HepG2 (cell line): ENCODE data around the gene CFAP43. TPM values are rescaled to one million over a fixed set of nuclear protein-coding genes. Genes with fewer than 3 reads are reported as not detected.

ENCODE experiments used
- ASH2L ChIP-seq: fragments of 300-600, 200-600 bp; sonication (generic); IDR thresholded peaks from 2 replicates; pipeline ENCODE4 v1.7.0; 2017; ENCODE audit warnings: low read depth, mild to moderate bottlenecking, moderate library complexity, mixed read lengths, low read length; ENCODE audit not compliant: insufficient read length
- HNRNPUL1 ChIP-seq: fragments of 200-400 bp; formaldehyde crosslinking; IDR thresholded peaks from 2 replicates; pipeline ENCODE4 v1.6.1; 2017; ENCODE audit warnings: low read depth, mild to moderate bottlenecking, low read length, moderate library complexity
- KDM3A ChIP-seq: IDR thresholded peaks from 2 replicates; pipeline ENCODE4 v1.6.1; 2018; ENCODE audit warnings: low read depth, missing compliant biosample characterization
- RBM22 ChIP-seq: fragments of 200-400 bp; formaldehyde crosslinking; optimal IDR thresholded peaks from 2 replicates; pipeline ENCODE3; 2017; ENCODE audit warnings: mild to moderate bottlenecking, low read length, moderate library complexity
- ZC3H4 ChIP-seq: sonication (generic); formaldehyde crosslinking; IDR thresholded peaks from 2 replicates; pipeline ENCODE4 v1.4.0; 2020; ENCODE audit warnings: missing genetic modification reagents, borderline replicate concordance
- ZNF318 ChIP-seq: sonication (generic); formaldehyde crosslinking; IDR thresholded peaks from 2 replicates; pipeline ENCODE4 v1.4.0; 2020; ENCODE audit warnings: mild to moderate bottlenecking, missing genetic modification reagents
- ZNF33B ChIP-seq: sonication (generic); formaldehyde crosslinking; IDR thresholded peaks from 2 replicates; pipeline ENCODE4 v1.5.1; 2020; ENCODE audit warnings: mild to moderate bottlenecking, missing genetic modification reagents
- polyA plus RNA-seq, 8 experiments: library from polyadenylated mRNA; depleted of rRNA in 3 of 8; stranded (reverse) in 7 of 8; unstranded in 1 of 8; fragments of >200 nt; fragmentation: Illumina TruSeq in 4 of 8; extraction: Trizol in 4 of 8; gene quantifications; 2 replicates each; pipeline versions ENCODE4 v1.2.1 to v1.2.3, GENCODE V29; 2011 to 2016; ENCODE audit warnings: low read depth in 4 of 8, missing spikeins in 1 of 8, mixed read lengths in 1 of 8; ENCODE audit not compliant: insufficient read depth in 1 of 8
- total RNA-seq, 5 experiments: library from RNA; depleted of rRNA; stranded (reverse); fragments of >200 nt; fragmentation: Illumina TruSeq; extraction: Trizol; gene quantifications; 2 replicates each; pipeline ENCODE4 v1.2.3, GENCODE V29; 2016; ENCODE audit warnings: low read depth in 1 of 5
- TF ChIP-seq, protein P1 (sequence below): sonication (generic); formaldehyde crosslinking; IDR thresholded peaks from 2 replicates; pipeline ENCODE4 v1.8.0; 2023; ENCODE audit warnings: mild to moderate bottlenecking, missing genetic modification reagents
- TF ChIP-seq, protein P2 (sequence below): sonication (generic); formaldehyde crosslinking; IDR thresholded peaks from 2 replicates; pipeline ENCODE4 v1.4.0; 2020; ENCODE audit warnings: mild to moderate bottlenecking, low read depth, missing genetic modification reagents
- TF ChIP-seq, protein P3 (sequence below): sonication (generic); formaldehyde crosslinking; IDR thresholded peaks from 2 replicates; pipeline ENCODE4 v1.8.0; 2022; ENCODE audit warnings: missing genetic modification reagents, mild to moderate bottlenecking, inconsistent platforms, borderline replicate concordance
- TF ChIP-seq, protein P4 (sequence below): sonication (generic); formaldehyde crosslinking; IDR thresholded peaks from 2 replicates; pipeline ENCODE4 v1.4.0; 2020; ENCODE audit warnings: missing genetic modification reagents, mild to moderate bottlenecking, borderline replicate concordance

The CFAP43 gene
- total and polyA plus RNA-seq, 2 of the 13 experiments (the other 11 are each of a cell fraction or from before 2014, with no cell fraction given): 0.24 to 0.38 TPM

DNA sequence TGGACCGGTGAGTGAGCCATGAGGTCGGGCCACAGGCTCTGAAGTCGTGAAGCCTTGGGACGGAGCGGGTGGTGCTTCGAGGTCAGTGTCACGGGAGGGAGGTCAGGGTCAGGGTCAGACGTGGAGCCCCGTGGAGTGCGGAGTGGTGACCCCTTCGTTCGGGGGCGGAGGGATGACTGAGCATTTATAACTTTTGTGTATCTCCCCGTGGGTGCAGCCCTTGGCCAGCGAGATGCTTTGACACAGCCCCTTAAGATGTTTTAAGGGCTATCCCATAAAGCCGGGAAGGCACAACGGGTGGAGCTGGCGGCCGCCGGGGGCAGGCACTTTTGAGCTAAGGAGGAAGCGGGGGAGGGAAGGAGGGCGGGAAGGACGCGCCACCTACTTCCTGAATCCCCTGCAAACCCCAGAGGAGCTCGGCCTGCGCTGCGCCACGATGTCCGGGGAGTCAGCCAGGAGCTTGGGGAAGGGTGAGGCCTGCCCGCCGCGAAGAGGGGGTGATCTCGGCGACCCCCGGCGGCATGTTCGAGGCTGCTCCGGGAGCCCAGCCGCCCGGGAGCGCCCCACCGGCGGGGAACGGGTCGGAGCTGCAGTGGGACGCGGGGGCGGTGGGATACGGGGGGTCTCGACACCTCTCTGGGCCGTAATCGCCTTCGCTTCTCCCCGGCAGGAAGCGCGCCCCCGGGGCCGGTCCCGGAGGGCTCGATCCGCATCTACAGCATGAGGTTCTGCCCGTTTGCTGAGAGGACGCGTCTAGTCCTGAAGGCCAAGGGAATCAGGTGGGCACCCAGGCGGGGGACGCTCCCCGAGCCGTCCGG, 22.5 kb upstream of the CFAP43 start, which contains the start of gene GSTO1 (continued):
- no peak for TF ChIP-seq ZNF33B (CRISPR knock-in tag)
- TF ChIP-seq, protein P1, sequence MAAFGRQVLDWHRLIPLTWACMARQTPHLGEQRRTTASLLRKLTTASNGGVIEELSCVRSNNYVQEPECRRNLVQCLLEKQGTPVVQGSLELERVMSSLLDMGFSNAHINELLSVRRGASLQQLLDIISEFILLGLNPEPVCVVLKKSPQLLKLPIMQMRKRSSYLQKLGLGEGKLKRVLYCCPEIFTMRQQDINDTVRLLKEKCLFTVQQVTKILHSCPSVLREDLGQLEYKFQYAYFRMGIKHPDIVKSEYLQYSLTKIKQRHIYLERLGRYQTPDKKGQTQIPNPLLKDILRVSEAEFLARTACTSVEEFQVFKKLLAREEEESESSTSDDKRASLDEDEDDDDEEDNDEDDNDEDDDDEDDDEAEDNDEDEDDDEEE (CRISPR knock-in tag): peak; percentile 94
- no peak for TF ChIP-seq HNRNPUL1
- no peak for TF ChIP-seq RBM22
- TF ChIP-seq, protein P2, sequence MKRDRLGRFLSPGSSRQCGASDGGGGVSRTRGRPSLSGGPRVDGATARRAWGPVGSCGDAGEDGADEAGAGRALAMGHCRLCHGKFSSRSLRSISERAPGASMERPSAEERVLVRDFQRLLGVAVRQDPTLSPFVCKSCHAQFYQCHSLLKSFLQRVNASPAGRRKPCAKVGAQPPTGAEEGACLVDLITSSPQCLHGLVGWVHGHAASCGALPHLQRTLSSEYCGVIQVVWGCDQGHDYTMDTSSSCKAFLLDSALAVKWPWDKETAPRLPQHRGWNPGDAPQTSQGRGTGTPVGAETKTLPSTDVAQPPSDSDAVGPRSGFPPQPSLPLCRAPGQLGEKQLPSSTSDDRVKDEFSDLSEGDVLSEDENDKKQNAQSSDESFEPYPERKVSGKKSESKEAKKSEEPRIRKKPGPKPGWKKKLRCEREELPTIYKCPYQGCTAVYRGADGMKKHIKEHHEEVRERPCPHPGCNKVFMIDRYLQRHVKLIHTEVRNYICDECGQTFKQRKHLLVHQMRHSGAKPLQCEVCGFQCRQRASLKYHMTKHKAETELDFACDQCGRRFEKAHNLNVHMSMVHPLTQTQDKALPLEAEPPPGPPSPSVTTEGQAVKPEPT (CRISPR knock-in tag): peak; percentile 82; the same call in 1 of the 2 replicates
- TF ChIP-seq, protein P3, sequence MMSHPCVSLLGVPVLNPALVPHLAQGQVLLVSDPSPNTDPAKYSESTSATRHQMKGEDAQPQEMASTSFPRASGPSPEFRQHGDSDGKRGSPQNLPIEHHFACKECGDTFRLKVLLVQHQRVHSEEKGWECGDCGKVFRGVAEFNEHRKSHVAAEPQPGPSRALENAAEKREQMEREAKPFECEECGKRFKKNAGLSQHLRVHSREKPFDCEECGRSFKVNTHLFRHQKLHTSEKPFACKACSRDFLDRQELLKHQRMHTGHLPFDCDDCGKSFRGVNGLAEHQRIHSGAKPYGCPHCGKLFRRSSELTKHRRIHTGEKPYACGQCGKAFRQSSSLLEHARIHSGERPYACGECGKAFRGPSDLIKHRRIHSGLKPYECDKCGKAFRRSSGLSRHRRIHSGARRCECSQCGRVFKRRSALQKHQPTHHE (CRISPR knock-in tag): peak; percentile 27; the same call in 1 of the 2 replicates
- TF ChIP-seq ZNF318 (CRISPR knock-in tag): no peak
- TF ChIP-seq, protein P4, sequence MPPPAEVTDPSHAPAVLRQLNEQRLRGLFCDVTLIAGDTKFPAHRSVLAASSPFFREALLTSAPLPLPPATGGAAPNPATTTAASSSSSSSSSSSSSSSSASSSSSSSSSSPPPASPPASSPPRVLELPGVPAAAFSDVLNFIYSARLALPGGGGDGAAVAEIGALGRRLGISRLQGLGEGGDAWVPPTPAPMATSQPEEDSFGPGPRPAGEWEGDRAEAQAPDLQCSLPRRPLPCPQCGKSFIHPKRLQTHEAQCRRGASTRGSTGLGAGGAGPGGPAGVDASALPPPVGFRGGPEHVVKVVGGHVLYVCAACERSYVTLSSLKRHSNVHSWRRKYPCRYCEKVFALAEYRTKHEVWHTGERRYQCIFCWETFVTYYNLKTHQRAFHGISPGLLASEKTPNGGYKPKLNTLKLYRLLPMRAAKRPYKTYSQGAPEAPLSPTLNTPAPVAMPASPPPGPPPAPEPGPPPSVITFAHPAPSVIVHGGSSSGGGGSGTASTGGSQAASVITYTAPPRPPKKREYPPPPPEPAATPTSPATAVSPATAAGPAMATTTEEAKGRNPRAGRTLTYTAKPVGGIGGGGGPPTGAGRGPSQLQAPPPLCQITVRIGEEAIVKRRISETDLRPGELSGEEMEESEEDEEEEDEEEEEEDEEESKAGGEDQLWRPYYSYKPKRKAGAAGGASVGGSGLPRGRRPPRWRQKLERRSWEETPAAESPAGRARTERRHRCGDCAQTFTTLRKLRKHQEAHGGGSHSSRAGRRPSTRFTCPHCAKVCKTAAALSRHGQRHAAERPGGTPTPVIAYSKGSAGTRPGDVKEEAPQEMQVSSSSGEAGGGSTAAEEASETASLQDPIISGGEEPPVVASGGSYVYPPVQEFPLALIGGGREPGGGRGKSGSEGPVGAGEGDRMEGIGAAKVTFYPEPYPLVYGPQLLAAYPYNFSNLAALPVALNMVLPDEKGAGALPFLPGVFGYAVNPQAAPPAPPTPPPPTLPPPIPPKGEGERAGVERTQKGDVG (CRISPR knock-in tag): peak; percentile 44; the same call in 1 of the 2 replicates
- TF ChIP-seq ASH2L: peak; percentile 43
- TF ChIP-seq ZC3H4 (CRISPR knock-in tag): no peak
- peak; percentile 29; the same call in 1 of the 2 replicates for TF ChIP-seq KDM3A (CRISPR knock-in tag)
